ENCODE results near the gene ZNF292.
A peak's percentile ranks its signal among the peaks of the same experiment; 100 is the strongest.
"Not testable (repeated sequence)": the region's sequence is repeated elsewhere in the genome, so short reads cannot be mapped to it uniquely, and the experiment has no call there.

The ZNF292 gene

DNA sequence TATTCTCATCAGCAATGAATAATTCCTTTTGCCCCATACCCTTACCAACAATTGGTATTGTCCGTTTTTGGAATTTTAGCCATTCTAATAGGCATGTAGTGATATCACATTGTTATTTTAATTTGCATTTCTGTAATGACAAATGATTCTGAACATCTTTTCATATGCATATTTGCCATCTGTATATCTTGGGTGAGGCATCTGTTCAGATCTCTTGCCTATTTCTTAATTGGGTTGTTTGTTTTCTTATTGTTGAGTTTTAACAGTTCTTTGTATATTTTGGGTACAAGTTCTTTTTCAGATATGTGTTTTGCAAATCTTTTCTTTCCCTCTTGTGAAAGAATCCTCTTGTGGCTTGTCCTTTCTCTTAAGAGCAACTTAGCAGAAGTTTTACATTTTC lies 69.6 kb downstream of the ZNF292 start:
- FAIRE-seq, result no peak
- DNase-seq (ENCODE audit: insufficient read length), result no peak
- no peak for TF ChIP-seq POLR2A (IDR thresholded peaks at IDR 0.05; ENCODE audit: low read depth, low read length)
- no peak for TF ChIP-seq POLR2AphosphoS5 (IDR thresholded peaks at IDR 0.05; ENCODE audit: low read depth, low read length)
- no peak for TF ChIP-seq TAF1 (IDR thresholded peaks at IDR 0.05; ENCODE audit: borderline replicate concordance, low read depth, low read length)

GRCh38 chr6:87225511-87225910 lies 70.1 kb downstream of the ZNF292 start:
- FAIRE-seq (no peak), DNase-seq (ENCODE audit: insufficient read length) (no peak)
- TF ChIP-seq POLR2A (IDR thresholded peaks at IDR 0.05; ENCODE audit: low read depth, low read length) (no peak), TAF1 (IDR thresholded peaks at IDR 0.05; ENCODE audit: borderline replicate concordance, low read depth, low read length) (no peak), POLR2AphosphoS5 (IDR thresholded peaks at IDR 0.05; ENCODE audit: low read depth, low read length) (no peak)

DNA sequence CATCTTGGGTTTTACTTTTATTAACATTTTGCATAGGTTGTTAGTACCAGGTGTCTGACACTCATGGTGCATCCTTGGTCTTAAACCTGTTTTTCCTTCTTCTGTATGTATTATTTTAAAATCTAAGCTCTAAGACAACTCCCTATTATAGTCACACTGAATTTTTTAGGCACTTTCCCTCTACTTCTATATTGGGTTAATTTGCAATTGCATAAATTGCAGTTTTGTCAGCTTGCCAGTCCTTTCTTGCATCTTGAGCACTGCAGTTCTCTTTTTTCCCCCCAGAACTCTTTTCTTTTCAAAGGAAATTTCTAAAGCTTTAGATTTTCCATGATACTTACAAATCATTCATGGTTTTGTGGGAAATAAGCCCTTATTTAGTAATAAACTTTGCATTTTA lies 70.6 kb downstream of the ZNF292 start:
- FAIRE-seq (no peak), DNase-seq (ENCODE audit: insufficient read length) (no peak)
- TF ChIP-seq TAF1 (IDR thresholded peaks at IDR 0.05; ENCODE audit: borderline replicate concordance, low read depth, low read length) (no peak), POLR2AphosphoS5 (IDR thresholded peaks at IDR 0.05; ENCODE audit: low read depth, low read length) (no peak), POLR2A (IDR thresholded peaks at IDR 0.05; ENCODE audit: low read depth, low read length) (no peak)

GRCh38 chr6:87230801-87231200 lies 75.4 kb downstream of the ZNF292 start:
- no peak for FAIRE-seq
- TF ChIP-seq POLR2AphosphoS5 (IDR thresholded peaks at IDR 0.05; ENCODE audit: low read depth, low read length) (no peak), TAF1 (IDR thresholded peaks at IDR 0.05; ENCODE audit: borderline replicate concordance, low read depth, low read length) (no peak), POLR2A (IDR thresholded peaks at IDR 0.05; ENCODE audit: low read depth, low read length) (no peak)
- no peak for DNase-seq (ENCODE audit: insufficient read length)

DNA sequence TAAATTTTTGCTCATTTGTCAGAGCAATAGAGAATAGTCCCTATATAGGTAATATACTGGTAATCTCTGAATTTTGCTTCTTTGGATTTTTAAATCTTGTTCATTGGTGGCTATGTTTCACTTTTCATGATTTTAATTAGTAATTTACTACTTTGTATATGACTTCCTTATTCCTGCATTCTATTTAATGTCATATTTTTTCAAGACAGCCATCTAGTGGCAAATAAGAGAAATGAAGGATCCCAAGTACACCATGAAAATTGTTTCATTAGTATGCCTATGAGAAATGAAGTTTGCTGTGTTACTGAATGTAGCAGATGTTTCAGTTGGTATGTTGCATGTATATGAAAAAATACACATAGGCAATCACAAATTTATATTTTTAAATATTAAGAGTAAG lies 82.4 kb downstream of the ZNF292 start:
- DNase-seq (ENCODE audit: insufficient read length) (no peak), FAIRE-seq (no peak)
- TF ChIP-seq POLR2AphosphoS5 (IDR thresholded peaks at IDR 0.05; ENCODE audit: low read depth, low read length) (no peak), TAF1 (IDR thresholded peaks at IDR 0.05; ENCODE audit: borderline replicate concordance, low read depth, low read length) (no peak), POLR2A (IDR thresholded peaks at IDR 0.05; ENCODE audit: low read depth, low read length) (no peak)

DNA sequence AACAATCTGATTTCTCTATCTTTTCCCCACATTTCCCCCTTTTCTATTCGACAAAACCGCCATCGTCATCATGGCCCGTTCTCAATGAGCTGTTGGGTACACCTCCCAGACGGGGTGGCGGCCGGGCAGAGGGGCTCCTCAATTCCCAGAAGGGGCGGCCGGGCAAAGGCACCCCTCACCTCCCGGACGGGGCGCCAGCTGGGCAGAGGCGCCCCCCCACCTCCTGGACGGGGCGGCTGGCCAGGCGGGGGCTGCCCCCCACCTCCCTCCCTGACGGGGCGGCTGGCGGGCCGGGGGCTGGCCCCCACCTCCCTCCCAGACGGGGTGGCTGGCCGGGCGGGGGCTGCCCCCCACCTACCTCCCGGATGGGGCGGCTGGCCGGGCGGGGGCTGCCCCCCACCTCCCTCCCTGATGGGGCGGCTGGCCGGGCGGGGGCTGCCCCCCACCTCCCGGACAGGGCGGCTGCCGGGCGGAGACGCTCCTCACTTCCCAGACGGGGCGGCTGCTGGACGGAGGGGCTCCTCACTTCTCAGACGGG lies 83.8 kb downstream of the ZNF292 start:
- not testable (repeated sequence) for FAIRE-seq; DNase-seq (ENCODE audit: insufficient read length)

DNA sequence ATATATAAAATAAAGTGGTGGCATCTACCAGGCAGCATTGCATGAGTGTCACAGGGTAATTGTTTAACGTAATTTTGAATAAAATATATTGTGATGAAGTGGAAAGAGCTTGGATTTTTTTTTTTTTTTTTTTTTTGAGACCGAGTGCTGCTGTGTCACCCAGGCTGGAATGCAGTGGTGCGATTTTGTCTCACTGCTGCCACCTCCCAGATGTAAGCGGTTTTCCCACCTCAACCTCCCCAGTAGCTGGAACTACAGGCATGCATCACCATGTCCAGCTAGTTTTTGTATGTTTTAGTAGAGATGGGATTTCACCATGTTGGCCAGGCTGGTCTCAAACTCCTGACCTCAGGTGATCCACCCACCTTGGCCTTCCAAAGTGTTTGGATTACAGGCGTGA lies 85.9 kb downstream of the ZNF292 start:
- no peak for DNase-seq (ENCODE audit: insufficient read length)
- TF ChIP-seq POLR2A (IDR thresholded peaks at IDR 0.05; ENCODE audit: low read depth, low read length), result no peak
- TF ChIP-seq POLR2AphosphoS5 (IDR thresholded peaks at IDR 0.05; ENCODE audit: low read depth, low read length), result no peak
- no peak for TF ChIP-seq TAF1 (IDR thresholded peaks at IDR 0.05; ENCODE audit: borderline replicate concordance, low read depth, low read length)
- FAIRE-seq, result no peak

- TF ChIP-seq TAF1 (IDR thresholded peaks at IDR 0.05; ENCODE audit: borderline replicate concordance, low read depth, low read length) (no peak), POLR2A (IDR thresholded peaks at IDR 0.05; ENCODE audit: low read depth, low read length) (no peak), POLR2AphosphoS5 (IDR thresholded peaks at IDR 0.05; ENCODE audit: low read depth, low read length) (no peak)
- no peak for FAIRE-seq
- no peak for DNase-seq (ENCODE audit: insufficient read length)
Measured at GRCh38 chr6:87242311-87242710, 86.9 kb downstream of the ZNF292 start.

GRCh38 chr6:87243812-87244211 lies 88.4 kb downstream of the ZNF292 start:
- TF ChIP-seq POLR2AphosphoS5 (IDR thresholded peaks at IDR 0.05; ENCODE audit: low read depth, low read length) (no peak), TAF1 (IDR thresholded peaks at IDR 0.05; ENCODE audit: borderline replicate concordance, low read depth, low read length) (no peak), POLR2A (IDR thresholded peaks at IDR 0.05; ENCODE audit: low read depth, low read length) (no peak)
- FAIRE-seq (peak; percentile 64), DNase-seq (ENCODE audit: insufficient read length) (no peak)

GRCh38 chr6:87244380-87244779 lies 89.0 kb downstream of the ZNF292 start:
- FAIRE-seq (no peak), DNase-seq (ENCODE audit: insufficient read length) (no peak)
- no peak for TF ChIP-seq POLR2AphosphoS5 (IDR thresholded peaks at IDR 0.05; ENCODE audit: low read depth, low read length)
- TF ChIP-seq TAF1 (IDR thresholded peaks at IDR 0.05; ENCODE audit: borderline replicate concordance, low read depth, low read length), result no peak
- TF ChIP-seq POLR2A (IDR thresholded peaks at IDR 0.05; ENCODE audit: low read depth, low read length), result no peak

- no peak for DNase-seq (ENCODE audit: insufficient read length)
- TF ChIP-seq POLR2A (IDR thresholded peaks at IDR 0.05; ENCODE audit: low read depth, low read length), result no peak
- no peak for TF ChIP-seq TAF1 (IDR thresholded peaks at IDR 0.05; ENCODE audit: borderline replicate concordance, low read depth, low read length)
- no peak for TF ChIP-seq POLR2AphosphoS5 (IDR thresholded peaks at IDR 0.05; ENCODE audit: low read depth, low read length)
- FAIRE-seq, result no peak
Measured at GRCh38 chr6:87250019-87250418, 94.7 kb downstream of the ZNF292 start.

GRCh38 chr6:87251225-87251624 lies 95.9 kb downstream of the ZNF292 start:
- FAIRE-seq (no peak), DNase-seq (ENCODE audit: insufficient read length) (no peak)
- no peak for TF ChIP-seq TAF1 (IDR thresholded peaks at IDR 0.05; ENCODE audit: borderline replicate concordance, low read depth, low read length)
- no peak for TF ChIP-seq POLR2AphosphoS5 (IDR thresholded peaks at IDR 0.05; ENCODE audit: low read depth, low read length)
- TF ChIP-seq POLR2A (IDR thresholded peaks at IDR 0.05; ENCODE audit: low read depth, low read length), result no peak

DNA sequence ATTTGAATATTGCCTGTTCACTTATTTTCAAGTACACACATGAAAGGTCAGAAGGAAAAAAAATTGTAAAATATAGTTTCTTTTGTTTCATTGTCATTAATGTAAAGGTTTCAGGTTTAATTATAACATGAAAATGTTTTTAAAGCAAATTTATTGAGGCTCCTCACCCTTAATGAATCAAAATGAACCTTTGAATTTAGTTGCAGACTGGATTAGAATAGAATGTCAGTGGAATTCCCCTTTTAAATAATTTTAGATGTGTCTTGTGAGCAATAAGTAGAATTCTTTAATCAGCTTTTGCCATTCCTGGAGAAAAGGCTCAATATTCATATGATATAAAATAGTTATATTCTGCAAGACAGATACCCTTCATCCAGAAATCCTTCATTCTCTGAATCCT lies 96.4 kb downstream of the ZNF292 start:
- DNase-seq (ENCODE audit: insufficient read length) (no peak), FAIRE-seq (no peak)
- no peak for TF ChIP-seq POLR2A (IDR thresholded peaks at IDR 0.05; ENCODE audit: low read depth, low read length)
- TF ChIP-seq TAF1 (IDR thresholded peaks at IDR 0.05; ENCODE audit: borderline replicate concordance, low read depth, low read length), result no peak
- TF ChIP-seq POLR2AphosphoS5 (IDR thresholded peaks at IDR 0.05; ENCODE audit: low read depth, low read length), result no peak

Data from GM12892 (cell line).